Measurements from ENCODE around the gene BCL11B.

DNA sequence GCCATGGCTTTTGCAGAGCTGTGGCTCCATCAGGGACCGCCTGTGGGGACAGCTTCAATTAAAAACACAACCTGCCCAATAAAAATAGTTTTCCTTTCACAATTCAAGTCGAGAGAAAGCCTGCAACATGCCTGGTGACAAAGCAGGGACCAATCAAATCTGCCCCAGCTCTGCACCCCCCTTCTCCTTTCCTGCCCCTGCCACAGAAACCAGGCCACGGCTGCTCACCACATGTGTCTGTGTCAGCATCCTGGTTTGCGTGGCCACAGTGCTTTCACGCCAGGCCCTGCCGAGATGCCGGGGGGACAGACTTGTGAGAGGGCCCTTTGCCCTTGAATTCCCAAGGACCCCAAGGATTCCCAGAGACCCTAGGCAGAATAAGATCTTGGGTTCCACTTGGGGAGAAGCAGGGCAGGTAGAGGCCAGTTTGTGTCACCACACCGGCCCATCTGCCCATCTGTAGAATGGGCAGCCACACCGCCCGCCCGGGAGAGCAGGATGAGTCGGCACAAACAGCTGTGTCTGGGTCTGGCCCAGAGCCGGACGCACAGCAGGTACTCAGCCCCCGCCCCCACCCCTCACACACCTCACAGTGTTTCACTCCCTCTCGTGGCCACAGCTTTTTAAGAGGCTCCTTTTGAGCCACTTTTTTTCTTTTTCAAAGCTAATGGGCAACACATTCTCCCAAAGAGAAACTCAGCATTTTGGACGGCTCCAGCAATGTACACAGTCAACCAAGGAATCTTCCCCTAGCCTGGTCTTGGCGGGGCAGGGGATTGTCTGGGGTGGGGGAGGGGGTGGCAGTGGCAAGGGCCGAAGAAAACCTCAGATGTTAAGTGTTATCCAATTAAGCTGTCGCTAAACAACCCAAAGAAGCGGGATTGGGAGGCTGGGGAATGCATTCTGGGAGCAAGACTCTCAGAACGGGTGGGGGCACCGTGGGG is 41.5 kb downstream of the BCL11B start:
- TF ChIP-seq, protein P1, sequence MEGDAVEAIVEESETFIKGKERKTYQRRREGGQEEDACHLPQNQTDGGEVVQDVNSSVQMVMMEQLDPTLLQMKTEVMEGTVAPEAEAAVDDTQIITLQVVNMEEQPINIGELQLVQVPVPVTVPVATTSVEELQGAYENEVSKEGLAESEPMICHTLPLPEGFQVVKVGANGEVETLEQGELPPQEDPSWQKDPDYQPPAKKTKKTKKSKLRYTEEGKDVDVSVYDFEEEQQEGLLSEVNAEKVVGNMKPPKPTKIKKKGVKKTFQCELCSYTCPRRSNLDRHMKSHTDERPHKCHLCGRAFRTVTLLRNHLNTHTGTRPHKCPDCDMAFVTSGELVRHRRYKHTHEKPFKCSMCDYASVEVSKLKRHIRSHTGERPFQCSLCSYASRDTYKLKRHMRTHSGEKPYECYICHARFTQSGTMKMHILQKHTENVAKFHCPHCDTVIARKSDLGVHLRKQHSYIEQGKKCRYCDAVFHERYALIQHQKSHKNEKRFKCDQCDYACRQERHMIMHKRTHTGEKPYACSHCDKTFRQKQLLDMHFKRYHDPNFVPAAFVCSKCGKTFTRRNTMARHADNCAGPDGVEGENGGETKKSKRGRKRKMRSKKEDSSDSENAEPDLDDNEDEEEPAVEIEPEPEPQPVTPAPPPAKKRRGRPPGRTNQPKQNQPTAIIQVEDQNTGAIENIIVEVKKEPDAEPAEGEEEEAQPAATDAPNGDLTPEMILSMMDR (IDR thresholded peaks at IDR 0.05; ENCODE audit: control extremely low read depth in 1 of 3, insufficient read depth in 1 of 3, low read depth in 1 of 3, low read length in 3 of 3): no peak
- no peak for TF ChIP-seq POLR2A (IDR thresholded peaks at IDR 0.05; ENCODE audit: control extremely low read depth in 1 of 2, low read depth in 2 of 2, low read length in 2 of 2)

All from H1 (cell line).